GM12891 (cell line): Measurements from ENCODE around the gene GPATCH2.

Source experiments
- POLR2A ChIP-seq: IDR thresholded peaks from 2 replicates; pipeline ENCODE4 v1.6.1; 2011; ENCODE audit warnings: low read depth, low read length, control low read depth
- POLR2AphosphoS5 ChIP-seq: IDR thresholded peaks from 2 replicates; pipeline ENCODE4 v1.6.1; 2011; ENCODE audit warnings: low read depth, low read length, control low read depth
- TAF1 ChIP-seq: IDR thresholded peaks from 2 replicates; pipeline ENCODE4 v1.6.1; 2011; ENCODE audit warnings: low read depth, low read length, control low read depth

DNA sequence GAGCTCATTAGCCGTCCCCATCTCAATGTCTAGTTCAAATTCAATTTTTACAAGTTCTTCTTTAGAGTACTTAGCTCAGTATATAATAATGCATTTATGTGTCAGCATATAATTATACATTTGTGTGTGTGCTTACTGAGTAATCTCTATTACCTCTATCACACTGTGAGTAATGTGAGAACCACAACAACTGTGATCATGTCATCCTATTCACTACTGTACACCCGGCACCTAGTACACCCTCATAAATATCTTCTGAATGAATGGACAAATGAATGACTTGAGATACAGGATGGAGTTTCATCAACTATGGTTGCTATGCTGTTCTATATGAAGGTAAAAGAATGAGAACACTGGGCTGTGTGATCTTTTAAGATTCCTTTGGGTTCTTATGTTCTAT, 124.0 kb downstream of the GPATCH2 start:
- TF ChIP-seq POLR2AphosphoS5 (no peak), TAF1 (no peak), POLR2A (no peak)
